Panc1 (cell line): ENCODE results near the gene SMYD5. TPM values are rescaled to one million over a fixed set of nuclear protein-coding genes. Genes with fewer than 3 reads are reported as not detected.

Experiments used
- ATAC-seq: fragments of 200-7000 bp; cut with Tn5 transposase; 2 replicates; pipeline ENCODE4 v1.9.1; 2020; ENCODE audit warnings: mild to moderate bottlenecking, moderate library complexity
- BruUV-seq: library from RNA; stranded (reverse); fragments of 400-500 nt; replicated peaks from 2 replicates; lab custom pipeline; 2021; lab: Mats Ljungman, UMichigan
- CTCF ChIA-PET: fragments of 300-600 bp; sonication (Branson Sonifier 250); formaldehyde crosslinking; loops from one replicate; lab custom pipeline; 2022; ENCODE audit warnings: antibody characterized with exemption; lab: Charles Lee
- POLR2A ChIA-PET: fragments of 300-600 bp; sonication (Branson Sonifier 250); formaldehyde crosslinking; loops from one replicate; lab custom pipeline; 2022; ENCODE audit warnings: antibody characterized with exemption; lab: Charles Lee
- DNase-seq: peaks from one replicate; pipeline ENCODE4 v3.0.0-alpha.2; 2010; ENCODE audit warnings: low read depth, low spot score
- H3K27ac ChIP-seq: 2 replicates; pipeline ENCODE4 v1.5.1; 2011; ENCODE audit warnings: mild to moderate bottlenecking, low read length, inconsistent platforms
- H3K27me3 ChIP-seq: fragments of 200-500 bp; sonication (Bioruptor generic); 2 replicates; pipeline ENCODE4 v1.6.0; 2014; ENCODE audit warnings: low read length, inconsistent platforms; ENCODE audit not compliant: control insufficient read depth, insufficient read depth
- H3K36me3 ChIP-seq: fragments of 200-500 bp; sonication (Bioruptor generic); 2 replicates; pipeline ENCODE4 v1.5.1; 2014; ENCODE audit warnings: inconsistent platforms, mild to moderate bottlenecking, low read length, moderate library complexity; ENCODE audit not compliant: control insufficient read depth, insufficient read depth
- H3K4me1 ChIP-seq: 2 replicates; pipeline ENCODE4 v1.5.1; 2011; ENCODE audit warnings: inconsistent platforms, mild to moderate bottlenecking, low read length, moderate library complexity; ENCODE audit not compliant: control insufficient read depth, insufficient read depth
- H3K4me3 ChIP-seq, 2 experiments: 2 replicates each; pipeline ENCODE4 v1.5.1; 2011 to 2012; ENCODE audit warnings: low read depth in 2 of 2, low read length in 2 of 2, mild to moderate bottlenecking in 2 of 2, inconsistent platforms in 1 of 2, moderate library complexity in 1 of 2
- H3K9me3 ChIP-seq: fragments of 200-500 bp; sonication (Bioruptor generic); 2 replicates; pipeline ENCODE4 v1.5.1; 2014; ENCODE audit warnings: low read depth, mild to moderate bottlenecking, inconsistent platforms, low read length, moderate library complexity; ENCODE audit not compliant: control insufficient read depth, insufficient read depth
- CTCF ChIP-seq: fragments of 450-650 bp; IDR thresholded peaks from 2 replicates; pipeline ENCODE4 v1.5.1; 2017; ENCODE audit warnings: mild to moderate bottlenecking
- POLR2AphosphoS5 ChIP-seq: IDR thresholded peaks from 2 replicates; pipeline ENCODE4 v1.6.1; 2012; ENCODE audit warnings: mild to moderate bottlenecking, low read depth, low read length, moderate library complexity
- REST ChIP-seq, 2 experiments: IDR thresholded peaks; 2 replicates each; pipeline ENCODE4 v1.6.1; 2011 to 2012; ENCODE audit warnings: low read depth in 2 of 2, control low read depth in 1 of 2, low read length in 1 of 2, mild to moderate bottlenecking in 1 of 2, moderate library complexity in 1 of 2; ENCODE audit not compliant: insufficient read depth in 1 of 2
- SIN3A ChIP-seq: IDR thresholded peaks from 2 replicates; pipeline ENCODE4 v1.6.1; 2012; ENCODE audit warnings: low read depth, mild to moderate bottlenecking, low read length, moderate library complexity, borderline replicate concordance; ENCODE audit not compliant: insufficient read depth
- TCF7L2 ChIP-seq: IDR thresholded peaks from 2 replicates; pipeline ENCODE4 v1.6.1; 2011; ENCODE audit warnings: mild to moderate bottlenecking, low read depth, low read length, inconsistent platforms
- in situ Hi-C: cut with HindIII; loops from 2 replicates; pipeline ENCODE4 v1.10.0; 2016; ENCODE audit warnings: low sequenced_read_pairs, low pct_unique_long_range_greater_than_20kb
- intact Hi-C: fragments of 100-400 bp; cut with micrococcal nuclease; formaldehyde crosslinking; loops from one replicate; pipeline ENCODE4 v1.10.0; 2022; ENCODE audit not compliant: unreplicated experiment
- total RNA-seq: library from RNA; stranded (reverse); gene quantifications from one replicate; pipeline ENCODE4 v1.2.1, GENCODE V29; 2021; ENCODE audit not compliant: unreplicated experiment

SMYD5 gene
- total RNA-seq, 1 experiment from 2014 or later: 37.6 TPM

- TF ChIP-seq TCF7L2 (no peak), REST (IDR thresholded peaks at IDR 0.05; ENCODE audit: insufficient read depth in 1 of 2, low read depth in 2 of 2, low read length in 1 of 2) (no peak), POLR2AphosphoS5 (no peak), CTCF (no peak), SIN3A (no peak)
- Histone ChIP-seq H3K36me3 (no peaks in the 10 kb centered on the region), H3K27me3 (no peaks in the 10 kb centered on the region), H3K27ac (no peak overlapping the region), H3K9me3 (no peaks in the 10 kb centered on the region), H3K4me1 (no peaks in the 10 kb centered on the region), H3K4me3 (no peak overlapping the region)
- ChIA-PET POLR2A (no interaction called here), CTCF (no interaction called here)
- intact Hi-C loops (no loop called here), in situ Hi-C loops (no loop called here)
- DNase-seq: no peak
- no peak for ATAC-seq
- no TSS peak for BruUV-seq
Measured at GRCh38 chr2:73259276-73259675, 45.2 kb downstream of the SMYD5 start.

- ATAC-seq: peak; percentile 28
- CTCF ChIA-PET: no interaction called here
- intact Hi-C loops (no loop called here), in situ Hi-C loops (no loop called here)
- POLR2A ChIA-PET: interaction anchor here (1.1 kb wide), 1 partner anchor 37 kb away, joined by 4 read pairs; no protein-coding TSS in a partner anchor
- H3K4me1 ChIP-seq: no peaks in the 10 kb centered on the region
- TF ChIP-seq TCF7L2: no peak
- H3K27me3 ChIP-seq: no peaks in the 10 kb centered on the region
- H3K27ac ChIP-seq: no peak overlapping the region
- BruUV-seq: no TSS peak
- no peak for DNase-seq
- H3K4me3 ChIP-seq: no peak overlapping the region
- H3K9me3 ChIP-seq: no peaks in the 10 kb centered on the region
- H3K36me3 ChIP-seq: no peaks in the 10 kb centered on the region
Measured at GRCh38 chr2:73259704-73260337, 45.8 kb downstream of the SMYD5 start.

- Histone ChIP-seq H3K9me3 (no peaks in the 10 kb centered on the region), H3K4me3 (no peak overlapping the region), H3K36me3 (no peaks in the 10 kb centered on the region), H3K27ac (no peak overlapping the region), H3K4me1 (no peaks in the 10 kb centered on the region), H3K27me3 (no peaks in the 10 kb centered on the region)
- ATAC-seq (peak; percentile 87), DNase-seq (no peak)
- ChIA-PET CTCF (no interaction called here), POLR2A (interaction anchor here (1.1 kb wide), 1 partner anchor 38 kb away, joined by 4 read pairs; no protein-coding TSS in a partner anchor)
- TF ChIP-seq CTCF (peak; percentile 85), SIN3A (no peak)
- in situ Hi-C loops (no loop called here), intact Hi-C loops (no loop called here)
- no TSS peak for BruUV-seq
Measured at GRCh38 chr2:73260338-73260984, 46.4 kb downstream of the SMYD5 start.
